GM12892 (cell line): ENCODE results near the gene DNAJB7. TPM values are rescaled to one million over a fixed set of nuclear protein-coding genes. Genes with fewer than 3 reads are reported as not detected.
A peak's percentile ranks its signal among the peaks of the same experiment; 100 is the strongest.
"Not testable (repeated sequence)": the region's sequence is repeated elsewhere in the genome, so short reads cannot be mapped to it uniquely, and the experiment has no call there.

Experiments
- DNase-seq: peaks from one replicate; pipeline ENCODE4 v3.0.0; 2011; ENCODE audit not compliant: insufficient read length
- FAIRE-seq: peaks from 2 replicates; lab custom pipeline; 2011; peaks lifted over from hg19 to GRCh38; lab: Jason Lieb, UNC
- POLR2A ChIP-seq: IDR thresholded peaks from 2 replicates; pipeline ENCODE4 v1.6.1; 2011; ENCODE audit warnings: low read depth, low read length, control low read depth
- POLR2AphosphoS5 ChIP-seq: IDR thresholded peaks from 2 replicates; pipeline ENCODE4 v1.6.1; 2011; ENCODE audit warnings: low read depth, low read length, control low read depth
- TAF1 ChIP-seq: IDR thresholded peaks from 2 replicates; pipeline ENCODE4 v1.6.1; 2011; ENCODE audit warnings: low read depth, mild to moderate bottlenecking, control low read depth, low read length, borderline replicate concordance
- polyA plus RNA-seq: library from polyadenylated mRNA; unstranded; fragments of >200 nt; gene quantifications from one replicate; pipeline ENCODE4 v1.2.1, GENCODE V29; 2012; ENCODE audit warnings: missing spikeins, inconsistent platforms; ENCODE audit not compliant: missing spikeins

DNAJB7 gene
- 0.45 TPM for polyA plus RNA-seq

- FAIRE-seq: no peak
- no peak for DNase-seq
- TF ChIP-seq POLR2A (no peak), POLR2AphosphoS5 (no peak), TAF1 (no peak)
Observed at GRCh38 chr22:40862013-40862412, at the start of gene DNAJB7. DNAJB7 (minus strand) TSS chr22:40862113; CDS start chr22:40861994, 119 bp downstream.

DNA sequence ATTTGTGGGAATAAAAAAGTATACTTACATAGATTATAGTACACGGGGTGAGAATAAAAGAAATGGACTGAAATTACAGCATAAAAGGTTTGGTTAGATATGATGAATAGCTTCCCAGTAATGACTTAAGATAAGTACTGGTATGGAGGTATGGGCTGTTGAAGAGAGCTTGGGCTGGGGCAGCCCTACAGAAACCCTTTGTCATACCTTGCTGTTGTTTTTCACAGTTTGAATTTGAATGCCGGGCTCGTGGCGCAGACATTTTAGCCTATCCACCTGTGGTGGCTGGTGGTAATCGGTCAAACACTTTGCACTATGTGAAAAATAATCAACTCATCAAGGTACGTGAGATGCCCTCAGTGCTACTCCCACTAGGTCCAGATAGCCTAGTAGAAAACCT lies 47.0 kb upstream of the DNAJB7 start:
- no peak for DNase-seq
- no peak for FAIRE-seq
- no peak for TF ChIP-seq TAF1

GRCh38 chr22:40904101-40904500 lies 42.2 kb upstream of the DNAJB7 start:
- DNase-seq: no peak
- no peak for FAIRE-seq
- TF ChIP-seq POLR2AphosphoS5 (no peak), TAF1 (no peak)

- FAIRE-seq (peak; percentile 92), DNase-seq (peak; percentile 18)
- TF ChIP-seq POLR2A (no peak), POLR2AphosphoS5 (no peak), TAF1 (no peak)
Observed at GRCh38 chr22:40898850-40899357, 37.0 kb upstream of the DNAJB7 start.

- DNase-seq (no peak), FAIRE-seq (no peak)
- TF ChIP-seq POLR2A: no peak
- no peak for TF ChIP-seq TAF1
- TF ChIP-seq POLR2AphosphoS5: no peak
Observed at GRCh38 chr22:40894417-40894816, 32.5 kb upstream of the DNAJB7 start.

- DNase-seq: no peak
Observed at GRCh38 chr22:40890881-40891280, 29.0 kb upstream of the DNAJB7 start.

GRCh38 chr22:40889116-40889515 lies 27.2 kb upstream of the DNAJB7 start:
- TF ChIP-seq POLR2A (no peak), TAF1 (no peak), POLR2AphosphoS5 (no peak)
- DNase-seq (no peak), FAIRE-seq (no peak)

More at GRCh38 chr22:40890881-40891280, 29.0 kb upstream of the DNAJB7 start:
- no peak for FAIRE-seq
- TF ChIP-seq POLR2A (no peak), POLR2AphosphoS5 (no peak), TAF1 (no peak)

GRCh38 chr22:40878922-40879321 lies 17.0 kb upstream of the DNAJB7 start:
- TF ChIP-seq TAF1 (no peak), POLR2A (no peak), POLR2AphosphoS5 (no peak)
- FAIRE-seq: no peak
- no peak for DNase-seq

DNA sequence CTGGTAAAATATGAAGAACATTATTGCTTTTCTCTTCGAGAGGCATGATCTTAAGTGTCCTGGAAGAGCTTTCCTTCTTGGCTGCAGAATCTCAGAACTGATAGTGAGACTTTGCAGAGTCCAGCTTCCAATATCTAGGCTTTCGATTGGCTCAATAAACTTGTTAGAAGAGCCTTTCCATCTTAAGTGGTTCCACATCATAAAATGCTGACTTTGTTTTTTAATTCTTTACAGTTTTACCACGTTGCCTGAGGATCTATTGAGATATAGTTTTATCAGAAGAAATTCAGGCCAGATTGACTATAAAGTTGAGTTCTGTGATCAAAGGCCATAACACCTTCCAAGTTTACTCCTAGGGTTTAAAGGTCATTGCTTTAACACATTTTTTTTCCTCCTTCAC lies 15.6 kb upstream of the DNAJB7 start:
- no peak for DNase-seq
- FAIRE-seq: no peak
- TF ChIP-seq POLR2A: no peak
- no peak for TF ChIP-seq POLR2AphosphoS5
- TF ChIP-seq TAF1: no peak

DNA sequence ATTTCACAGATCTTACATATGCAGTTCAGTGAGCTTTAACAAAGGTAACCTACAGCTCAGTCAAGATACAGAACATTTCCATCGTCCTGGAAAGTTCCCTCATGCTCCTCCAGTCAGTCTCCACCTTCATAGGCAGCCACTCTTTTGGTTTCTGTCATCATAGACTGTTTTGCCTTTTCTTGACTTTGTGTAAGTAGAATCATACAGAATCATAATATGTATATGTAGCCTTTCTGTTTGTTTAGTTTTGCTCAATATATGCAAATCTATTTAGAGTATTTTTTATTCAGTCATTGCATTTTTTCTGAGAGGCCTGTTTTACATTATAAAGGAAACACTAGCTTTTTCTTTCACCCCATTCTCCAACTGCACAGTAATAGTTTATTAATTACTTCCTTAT lies 15.0 kb upstream of the DNAJB7 start:
- no peak for FAIRE-seq
- DNase-seq: no peak

DNA sequence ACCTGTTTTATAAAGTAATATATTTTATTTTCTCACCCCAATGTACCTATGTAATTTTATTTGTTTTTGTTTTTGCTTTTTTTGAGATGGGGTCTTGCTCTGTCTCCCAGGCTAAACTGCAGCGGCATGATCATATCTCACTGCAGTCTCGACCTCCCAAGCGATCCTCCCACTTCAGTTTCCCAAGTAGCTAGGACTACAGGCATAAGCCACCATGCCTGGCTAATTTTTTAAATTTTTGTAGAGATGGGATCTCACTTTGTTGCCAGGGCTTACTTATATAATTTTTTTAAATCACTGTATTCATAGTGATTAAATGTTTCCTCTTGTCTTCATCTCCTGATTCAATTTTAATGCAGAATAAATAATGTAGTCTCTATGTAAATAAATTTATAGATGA lies 13.2 kb upstream of the DNAJB7 start:
- TF ChIP-seq TAF1: no peak
- no peak for TF ChIP-seq POLR2AphosphoS5
- TF ChIP-seq POLR2A: no peak

More for the DNA sequence above, 15.0 kb upstream of the DNAJB7 start:
- no peak for TF ChIP-seq POLR2AphosphoS5
- TF ChIP-seq POLR2A: no peak
- TF ChIP-seq TAF1: no peak

DNA sequence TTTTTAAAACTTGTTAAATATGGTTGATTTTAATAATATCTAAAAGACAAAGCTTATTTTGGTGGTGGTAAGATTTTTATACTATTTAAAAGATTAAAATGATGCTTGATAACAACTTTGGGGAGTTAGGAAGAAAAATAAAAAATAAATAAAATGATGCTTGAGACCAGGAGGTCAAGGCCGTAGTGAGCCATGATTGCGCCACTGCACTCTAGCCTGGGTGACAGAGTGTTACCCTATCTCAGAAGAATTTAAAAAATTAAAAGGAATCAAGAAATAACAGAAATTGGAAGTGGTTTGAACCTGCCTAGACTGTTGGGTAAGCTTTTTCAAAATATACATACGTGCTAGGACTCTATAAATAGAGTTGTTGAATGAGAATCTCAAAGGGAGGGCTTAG lies 12.1 kb upstream of the DNAJB7 start:
- DNase-seq (no peak), FAIRE-seq (no peak)
- TF ChIP-seq TAF1: no peak
- TF ChIP-seq POLR2AphosphoS5: no peak
- TF ChIP-seq POLR2A: no peak

More for the DNA sequence above, 13.2 kb upstream of the DNAJB7 start:
- DNase-seq: no peak
- no peak for FAIRE-seq

- FAIRE-seq, DNase-seq: not testable (repeated sequence)
Observed at GRCh38 chr22:40868379-40868778, 6.5 kb upstream of the DNAJB7 start.
